GM23338 (cell line): ENCODE measurements around the gene KRTAP5-1. TPM values are rescaled to one million over a fixed set of nuclear protein-coding genes. Genes with fewer than 3 reads are reported as not detected.

ENCODE experiments used
- ATAC-seq: fragments of 200-7000 bp; cut with Tn5 transposase; 3 replicates; pipeline ENCODE4 v1.9.1; 2020
- DNase-seq: peaks from one replicate; pipeline ENCODE4 v3.0.0-alpha.2; 2015; ENCODE audit warnings: low spot score
- H2AFZ ChIP-seq: fragments of 200-600 bp; sonication (generic); 2 replicates; pipeline ENCODE4 v1.8.0; 2016; ENCODE audit warnings: antibody characterized with exemption, mild to moderate bottlenecking, moderate library complexity
- H3F3A ChIP-seq: fragments of 200-600 bp; sonication (generic); replicated peaks from 2 replicates; pipeline ENCODE4 v1.8.0; 2017; ENCODE audit warnings: antibody characterized with exemption, mixed run types, low read depth
- H3K27ac ChIP-seq: fragments of 200-600 bp; sonication (generic); 2 replicates; pipeline ENCODE4 v1.6.1; 2016; ENCODE audit warnings: low read depth
- H3K27me3 ChIP-seq: fragments of 200-600 bp; sonication (generic); 2 replicates; pipeline ENCODE4 v1.8.0; 2016; ENCODE audit warnings: mild to moderate bottlenecking, mixed run types, moderate library complexity; ENCODE audit not compliant: insufficient read depth
- H3K36me3 ChIP-seq: fragments of 200-600 bp; sonication (generic); 2 replicates; pipeline ENCODE4 v1.8.0; 2016; ENCODE audit warnings: mild to moderate bottlenecking; ENCODE audit not compliant: insufficient read depth
- H3K4me1 ChIP-seq: fragments of 200-600 bp; sonication (generic); 2 replicates; pipeline ENCODE4 v1.8.0; 2016; ENCODE audit warnings: mild to moderate bottlenecking, moderate library complexity; ENCODE audit not compliant: insufficient read depth
- H3K4me2 ChIP-seq: fragments of 200-600 bp; sonication (generic); 2 replicates; pipeline ENCODE4 v1.7.1; 2017; ENCODE audit warnings: mixed run types
- H3K4me3 ChIP-seq: fragments of 200-600 bp; sonication (generic); 2 replicates; pipeline ENCODE4 v1.6.1; 2016; ENCODE audit warnings: mixed run types
- H3K79me2 ChIP-seq: fragments of 200-600 bp; sonication (generic); replicated peaks from 2 replicates; pipeline ENCODE4 v1.8.0; 2017; ENCODE audit warnings: mild to moderate bottlenecking; ENCODE audit not compliant: insufficient read depth
- H3K9me2 ChIP-seq: fragments of 200-600 bp; sonication (generic); 2 replicates; pipeline ENCODE4 v1.8.0; 2017; ENCODE audit not compliant: insufficient read depth
- H4K20me1 ChIP-seq: fragments of 200-600 bp; sonication (generic); replicated peaks from 2 replicates; pipeline ENCODE4 v1.8.0; 2017; ENCODE audit warnings: mild to moderate bottlenecking; ENCODE audit not compliant: insufficient read depth
- H3K27ac Mint-ChIP-seq: 2 replicates; pipeline ENCODE4 v1.8.0; 2020; ENCODE audit warnings: inconsistent platforms, mild to moderate bottlenecking, moderate library complexity, mixed read lengths
- H3K27me3 Mint-ChIP-seq: 3 replicates; pipeline ENCODE4 v1.8.0; 2022; ENCODE audit warnings: low read depth, mild to moderate bottlenecking, moderate library complexity, mixed read lengths, inconsistent platforms; ENCODE audit not compliant: insufficient read depth, poor library complexity
- H3K36me3 Mint-ChIP-seq: 3 replicates; pipeline ENCODE4 v1.8.0; 2021; ENCODE audit warnings: low read depth, mild to moderate bottlenecking, inconsistent platforms, moderate library complexity, mixed read lengths
- H3K4me1 Mint-ChIP-seq: 3 replicates; pipeline ENCODE4 v1.8.0; 2020; ENCODE audit warnings: mild to moderate bottlenecking, inconsistent platforms, mixed read lengths
- H3K4me3 Mint-ChIP-seq: 3 replicates; pipeline ENCODE4 v1.8.0; 2021; ENCODE audit warnings: moderate library complexity, mild to moderate bottlenecking, inconsistent platforms, mixed read lengths
- H3K9me3 Mint-ChIP-seq: 3 replicates; pipeline ENCODE4 v1.8.0; 2020; ENCODE audit warnings: moderate library complexity, mild to moderate bottlenecking, inconsistent platforms, mixed read lengths
- CREB1 ChIP-seq: fragments of 250-450 bp; sonication (Bioruptor Pico); IDR thresholded peaks from 2 replicates; pipeline ENCODE4 v1.5.0; 2020; ENCODE audit warnings: low read depth, mild to moderate bottlenecking, moderate library complexity
- EZH2 ChIP-seq: fragments of 200-600 bp; sonication (generic); IDR thresholded peaks from one replicate; pipeline ENCODE4 v1.8.0; 2017; ENCODE audit warnings: antibody characterized with exemption, mild to moderate bottlenecking, low read depth; ENCODE audit not compliant: unreplicated experiment
- EZH2phosphoT487 ChIP-seq: fragments of 200-600 bp; sonication (generic); IDR thresholded peaks from one replicate; pipeline ENCODE4 v1.8.1; 2018; ENCODE audit warnings: antibody characterized with exemption; ENCODE audit not compliant: unreplicated experiment
- JUNB ChIP-seq: IDR thresholded peaks from one replicate; pipeline ENCODE4 v1.6.1; 2016; ENCODE audit warnings: antibody characterized with exemption; ENCODE audit not compliant: unreplicated experiment
- NANOG ChIP-seq: IDR thresholded peaks from 2 replicates; pipeline ENCODE4 v1.6.1; 2016; ENCODE audit warnings: antibody characterized with exemption, borderline replicate concordance
- POLR2AphosphoS5 ChIP-seq: IDR thresholded peaks from 2 replicates; pipeline ENCODE4 v1.6.1; 2016; ENCODE audit warnings: antibody characterized with exemption, low read depth
- STAT1 ChIP-seq: IDR thresholded peaks from one replicate; pipeline ENCODE4 v1.6.1; 2016; ENCODE audit warnings: antibody characterized with exemption; ENCODE audit not compliant: unreplicated experiment
- ZNF114 ChIP-seq: fragments of 250-450 bp; sonication (Bioruptor Pico); IDR thresholded peaks from 2 replicates; pipeline ENCODE4 v1.5.0; 2020; ENCODE audit warnings: mild to moderate bottlenecking, moderate library complexity
- ZNF331 ChIP-seq: fragments of 250-450 bp; sonication (Bioruptor Pico); IDR thresholded peaks from 2 replicates; pipeline ENCODE4 v1.5.0; 2020; ENCODE audit warnings: low read depth, mild to moderate bottlenecking, moderate library complexity
- polyA plus RNA-seq: library from polyadenylated mRNA; unstranded; fragments of >200 nt; fragmentation: Nextera tagmentation; extraction: Ambion mirVana; gene quantifications from 2 replicates; pipeline ENCODE4 v1.2.1, GENCODE V29; 2016
- total RNA-seq: library from RNA; depleted of rRNA; stranded (reverse); fragments of >200 nt; shearing (Covaris generic); gene quantifications from 2 replicates; pipeline ENCODE4 v1.2.3, GENCODE V29; 2014
- TF ChIP-seq, protein P1 (sequence below): IDR thresholded peaks from 2 replicates; pipeline ENCODE4 v1.6.1; 2016; ENCODE audit warnings: antibody characterized with exemption
- TF ChIP-seq, protein P2 (sequence below), 2 experiments: fragments of 200-600 bp in 1 of 2; sonication (generic) in 1 of 2; conservative IDR thresholded peaks; 2 replicates each; pipeline versions ENCODE4 v1.5.1 to v1.6.1; 2016 to 2017; ENCODE audit warnings: antibody characterized with exemption in 2 of 2, low read depth in 2 of 2, mild to moderate bottlenecking in 2 of 2, moderate library complexity in 1 of 2
- TF ChIP-seq, protein P3 (sequence below): IDR thresholded peaks from one replicate; pipeline ENCODE4 v1.6.1; 2018; ENCODE audit warnings: antibody characterized with exemption; ENCODE audit not compliant: unreplicated experiment
- TF ChIP-seq, protein P4 (sequence below): fragments of 250-450 bp; sonication (Bioruptor Pico); IDR thresholded peaks from 2 replicates; pipeline ENCODE4 v1.5.0; 2020; ENCODE audit warnings: mild to moderate bottlenecking, moderate library complexity

The KRTAP5-1 gene
- total and polyA plus RNA-seq, 2 experiments from 2014 or later: not detected

DNA sequence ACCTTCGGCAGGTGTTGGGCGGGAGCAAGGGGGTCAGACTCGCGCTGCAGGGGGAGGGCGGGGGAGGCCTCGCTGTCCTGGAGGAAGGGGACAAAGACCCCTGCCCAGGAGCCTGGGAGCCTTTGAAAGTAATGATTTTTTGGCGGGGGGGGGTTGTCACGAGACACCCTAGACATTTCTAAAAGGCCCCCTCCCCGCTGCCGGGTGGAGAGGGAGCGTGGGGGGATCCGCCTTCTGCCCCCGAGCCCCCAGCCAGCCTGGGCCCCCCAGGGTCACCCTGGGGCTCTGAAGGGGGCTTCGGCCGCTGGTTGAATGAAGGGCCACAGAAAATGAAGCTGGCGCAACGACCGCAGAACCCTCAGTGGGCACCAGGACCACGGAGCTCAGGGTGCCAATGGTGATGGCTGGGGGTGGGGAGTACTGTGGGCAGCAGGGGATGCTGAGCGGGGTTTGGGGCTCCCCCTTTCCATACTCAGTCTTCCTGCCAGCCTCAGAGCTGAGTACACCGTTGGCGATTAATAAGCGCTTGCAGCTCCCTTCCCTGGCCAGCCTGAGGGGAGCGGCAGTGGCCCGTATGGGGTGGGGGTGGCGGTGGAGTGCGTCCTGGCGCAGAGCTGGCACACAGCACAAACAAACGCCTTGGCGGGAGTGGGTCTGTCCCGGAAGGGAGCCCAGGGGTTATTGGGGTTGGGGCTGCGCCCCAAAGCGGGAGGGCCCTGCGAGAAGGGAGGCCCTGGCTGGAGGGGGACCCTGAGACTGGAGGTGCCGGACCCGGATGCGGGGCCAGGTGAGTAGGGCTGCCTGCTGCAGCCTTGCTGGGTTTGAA, 11.8 kb downstream of the KRTAP5-1 start:
- ATAC-seq: peak; percentile 16
- Mint-ChIP-seq H3K27me3 (peaks cover 58% of the 10 kb centered on the region), H3K4me3 (peak overlapping the region; percentile 44), H3K4me1 (peaks cover 13% of the 10 kb centered on the region), H3K9me3 (peaks cover 3% of the 10 kb centered on the region; the same call in 2 of the 3 replicates), H3K36me3 (no peaks in the 10 kb centered on the region), H3K27ac (no peak overlapping the region)
- peaks cover 8% of the 10 kb centered on the region; the same call in 1 of the 2 replicates for H3F3A ChIP-seq
- H3K4me2 ChIP-seq: peak overlapping the region; percentile 90
- no peaks in the 10 kb centered on the region for H3K79me2 ChIP-seq
- no peak overlapping the region for H2AFZ ChIP-seq
- TF ChIP-seq, protein P1, sequence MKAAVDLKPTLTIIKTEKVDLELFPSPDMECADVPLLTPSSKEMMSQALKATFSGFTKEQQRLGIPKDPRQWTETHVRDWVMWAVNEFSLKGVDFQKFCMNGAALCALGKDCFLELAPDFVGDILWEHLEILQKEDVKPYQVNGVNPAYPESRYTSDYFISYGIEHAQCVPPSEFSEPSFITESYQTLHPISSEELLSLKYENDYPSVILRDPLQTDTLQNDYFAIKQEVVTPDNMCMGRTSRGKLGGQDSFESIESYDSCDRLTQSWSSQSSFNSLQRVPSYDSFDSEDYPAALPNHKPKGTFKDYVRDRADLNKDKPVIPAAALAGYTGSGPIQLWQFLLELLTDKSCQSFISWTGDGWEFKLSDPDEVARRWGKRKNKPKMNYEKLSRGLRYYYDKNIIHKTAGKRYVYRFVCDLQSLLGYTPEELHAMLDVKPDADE: no peak
- TF ChIP-seq CREB1 (CRISPR knock-in tag): no peak
- TF ChIP-seq STAT1: no peak
- TF ChIP-seq NANOG: no peak
- no peak for TF ChIP-seq POLR2AphosphoS5
- no peak for TF ChIP-seq EZH2
- TF ChIP-seq, protein P2, sequence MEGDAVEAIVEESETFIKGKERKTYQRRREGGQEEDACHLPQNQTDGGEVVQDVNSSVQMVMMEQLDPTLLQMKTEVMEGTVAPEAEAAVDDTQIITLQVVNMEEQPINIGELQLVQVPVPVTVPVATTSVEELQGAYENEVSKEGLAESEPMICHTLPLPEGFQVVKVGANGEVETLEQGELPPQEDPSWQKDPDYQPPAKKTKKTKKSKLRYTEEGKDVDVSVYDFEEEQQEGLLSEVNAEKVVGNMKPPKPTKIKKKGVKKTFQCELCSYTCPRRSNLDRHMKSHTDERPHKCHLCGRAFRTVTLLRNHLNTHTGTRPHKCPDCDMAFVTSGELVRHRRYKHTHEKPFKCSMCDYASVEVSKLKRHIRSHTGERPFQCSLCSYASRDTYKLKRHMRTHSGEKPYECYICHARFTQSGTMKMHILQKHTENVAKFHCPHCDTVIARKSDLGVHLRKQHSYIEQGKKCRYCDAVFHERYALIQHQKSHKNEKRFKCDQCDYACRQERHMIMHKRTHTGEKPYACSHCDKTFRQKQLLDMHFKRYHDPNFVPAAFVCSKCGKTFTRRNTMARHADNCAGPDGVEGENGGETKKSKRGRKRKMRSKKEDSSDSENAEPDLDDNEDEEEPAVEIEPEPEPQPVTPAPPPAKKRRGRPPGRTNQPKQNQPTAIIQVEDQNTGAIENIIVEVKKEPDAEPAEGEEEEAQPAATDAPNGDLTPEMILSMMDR (conservative IDR thresholded peaks at IDR 0.05; ENCODE audit: low read depth in 2 of 2): no peak
- TF ChIP-seq JUNB: no peak
- TF ChIP-seq, protein P3, sequence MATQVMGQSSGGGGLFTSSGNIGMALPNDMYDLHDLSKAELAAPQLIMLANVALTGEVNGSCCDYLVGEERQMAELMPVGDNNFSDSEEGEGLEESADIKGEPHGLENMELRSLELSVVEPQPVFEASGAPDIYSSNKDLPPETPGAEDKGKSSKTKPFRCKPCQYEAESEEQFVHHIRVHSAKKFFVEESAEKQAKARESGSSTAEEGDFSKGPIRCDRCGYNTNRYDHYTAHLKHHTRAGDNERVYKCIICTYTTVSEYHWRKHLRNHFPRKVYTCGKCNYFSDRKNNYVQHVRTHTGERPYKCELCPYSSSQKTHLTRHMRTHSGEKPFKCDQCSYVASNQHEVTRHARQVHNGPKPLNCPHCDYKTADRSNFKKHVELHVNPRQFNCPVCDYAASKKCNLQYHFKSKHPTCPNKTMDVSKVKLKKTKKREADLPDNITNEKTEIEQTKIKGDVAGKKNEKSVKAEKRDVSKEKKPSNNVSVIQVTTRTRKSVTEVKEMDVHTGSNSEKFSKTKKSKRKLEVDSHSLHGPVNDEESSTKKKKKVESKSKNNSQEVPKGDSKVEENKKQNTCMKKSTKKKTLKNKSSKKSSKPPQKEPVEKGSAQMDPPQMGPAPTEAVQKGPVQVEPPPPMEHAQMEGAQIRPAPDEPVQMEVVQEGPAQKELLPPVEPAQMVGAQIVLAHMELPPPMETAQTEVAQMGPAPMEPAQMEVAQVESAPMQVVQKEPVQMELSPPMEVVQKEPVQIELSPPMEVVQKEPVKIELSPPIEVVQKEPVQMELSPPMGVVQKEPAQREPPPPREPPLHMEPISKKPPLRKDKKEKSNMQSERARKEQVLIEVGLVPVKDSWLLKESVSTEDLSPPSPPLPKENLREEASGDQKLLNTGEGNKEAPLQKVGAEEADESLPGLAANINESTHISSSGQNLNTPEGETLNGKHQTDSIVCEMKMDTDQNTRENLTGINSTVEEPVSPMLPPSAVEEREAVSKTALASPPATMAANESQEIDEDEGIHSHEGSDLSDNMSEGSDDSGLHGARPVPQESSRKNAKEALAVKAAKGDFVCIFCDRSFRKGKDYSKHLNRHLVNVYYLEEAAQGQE: no peak
- TF ChIP-seq ZNF331 (CRISPR knock-in tag): no peak
- TF ChIP-seq EZH2phosphoT487: no peak
- TF ChIP-seq ZNF114 (CRISPR knock-in tag): no peak
- TF ChIP-seq, protein P4, sequence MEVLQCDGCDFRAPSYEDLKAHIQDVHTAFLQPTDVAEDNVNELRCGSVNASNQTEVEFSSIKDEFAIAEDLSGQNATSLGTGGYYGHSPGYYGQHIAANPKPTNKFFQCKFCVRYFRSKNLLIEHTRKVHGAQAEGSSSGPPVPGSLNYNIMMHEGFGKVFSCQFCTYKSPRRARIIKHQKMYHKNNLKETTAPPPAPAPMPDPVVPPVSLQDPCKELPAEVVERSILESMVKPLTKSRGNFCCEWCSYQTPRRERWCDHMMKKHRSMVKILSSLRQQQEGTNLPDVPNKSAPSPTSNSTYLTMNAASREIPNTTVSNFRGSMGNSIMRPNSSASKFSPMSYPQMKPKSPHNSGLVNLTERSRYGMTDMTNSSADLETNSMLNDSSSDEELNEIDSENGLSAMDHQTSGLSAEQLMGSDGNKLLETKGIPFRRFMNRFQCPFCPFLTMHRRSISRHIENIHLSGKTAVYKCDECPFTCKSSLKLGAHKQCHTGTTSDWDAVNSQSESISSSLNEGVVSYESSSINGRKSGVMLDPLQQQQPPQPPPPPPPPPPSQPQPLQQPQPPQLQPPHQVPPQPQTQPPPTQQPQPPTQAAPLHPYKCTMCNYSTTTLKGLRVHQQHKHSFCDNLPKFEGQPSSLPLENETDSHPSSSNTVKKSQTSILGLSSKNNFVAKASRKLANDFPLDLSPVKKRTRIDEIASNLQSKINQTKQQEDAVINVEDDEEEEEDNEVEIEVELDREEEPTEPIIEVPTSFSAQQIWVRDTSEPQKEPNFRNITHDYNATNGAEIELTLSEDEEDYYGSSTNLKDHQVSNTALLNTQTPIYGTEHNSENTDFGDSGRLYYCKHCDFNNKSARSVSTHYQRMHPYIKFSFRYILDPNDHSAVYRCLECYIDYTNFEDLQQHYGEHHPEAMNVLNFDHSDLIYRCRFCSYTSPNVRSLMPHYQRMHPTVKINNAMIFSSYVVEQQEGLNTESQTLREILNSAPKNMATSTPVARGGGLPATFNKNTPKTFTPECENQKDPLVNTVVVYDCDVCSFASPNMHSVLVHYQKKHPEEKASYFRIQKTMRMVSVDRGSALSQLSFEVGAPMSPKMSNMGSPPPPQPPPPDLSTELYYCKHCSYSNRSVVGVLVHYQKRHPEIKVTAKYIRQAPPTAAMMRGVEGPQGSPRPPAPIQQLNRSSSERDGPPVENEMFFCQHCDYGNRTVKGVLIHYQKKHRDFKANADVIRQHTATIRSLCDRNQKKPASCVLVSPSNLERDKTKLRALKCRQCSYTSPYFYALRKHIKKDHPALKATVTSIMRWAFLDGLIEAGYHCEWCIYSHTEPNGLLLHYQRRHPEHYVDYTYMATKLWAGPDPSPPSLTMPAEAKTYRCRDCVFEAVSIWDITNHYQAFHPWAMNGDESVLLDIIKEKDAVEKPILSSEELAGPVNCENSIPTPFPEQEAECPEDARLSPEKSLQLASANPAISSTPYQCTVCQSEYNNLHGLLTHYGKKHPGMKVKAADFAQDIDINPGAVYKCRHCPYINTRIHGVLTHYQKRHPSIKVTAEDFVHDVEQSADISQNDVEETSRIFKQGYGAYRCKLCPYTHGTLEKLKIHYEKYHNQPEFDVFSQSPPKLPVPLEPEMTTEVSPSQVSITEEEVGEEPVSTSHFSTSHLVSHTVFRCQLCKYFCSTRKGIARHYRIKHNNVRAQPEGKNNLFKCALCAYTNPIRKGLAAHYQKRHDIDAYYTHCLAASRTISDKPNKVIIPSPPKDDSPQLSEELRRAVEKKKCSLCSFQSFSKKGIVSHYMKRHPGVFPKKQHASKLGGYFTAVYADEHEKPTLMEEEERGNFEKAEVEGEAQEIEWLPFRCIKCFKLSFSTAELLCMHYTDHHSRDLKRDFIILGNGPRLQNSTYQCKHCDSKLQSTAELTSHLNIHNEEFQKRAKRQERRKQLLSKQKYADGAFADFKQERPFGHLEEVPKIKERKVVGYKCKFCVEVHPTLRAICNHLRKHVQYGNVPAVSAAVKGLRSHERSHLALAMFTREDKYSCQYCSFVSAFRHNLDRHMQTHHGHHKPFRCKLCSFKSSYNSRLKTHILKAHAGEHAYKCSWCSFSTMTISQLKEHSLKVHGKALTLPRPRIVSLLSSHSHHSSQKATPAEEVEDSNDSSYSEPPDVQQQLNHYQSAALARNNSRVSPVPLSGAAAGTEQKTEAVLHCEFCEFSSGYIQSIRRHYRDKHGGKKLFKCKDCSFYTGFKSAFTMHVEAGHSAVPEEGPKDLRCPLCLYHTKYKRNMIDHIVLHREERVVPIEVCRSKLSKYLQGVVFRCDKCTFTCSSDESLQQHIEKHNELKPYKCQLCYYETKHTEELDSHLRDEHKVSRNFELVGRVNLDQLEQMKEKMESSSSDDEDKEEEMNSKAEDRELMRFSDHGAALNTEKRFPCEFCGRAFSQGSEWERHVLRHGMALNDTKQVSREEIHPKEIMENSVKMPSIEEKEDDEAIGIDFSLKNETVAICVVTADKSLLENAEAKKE (CRISPR knock-in tag): no peak
- H3K27me3 ChIP-seq: peaks cover 63% of the 10 kb centered on the region
- H3K27ac ChIP-seq: no peak overlapping the region
- H3K4me1 ChIP-seq: peaks cover 28% of the 10 kb centered on the region
- no peak for DNase-seq
- no peaks in the 10 kb centered on the region for H3K36me3 ChIP-seq
- H3K4me3 ChIP-seq: peak overlapping the region; percentile 60
- H4K20me1 ChIP-seq: no peaks in the 10 kb centered on the region
- no peaks in the 10 kb centered on the region for H3K9me2 ChIP-seq
